GM12891 (cell line): ENCODE data around the gene PRRC2A.

Experiments
- PAX5 ChIP-seq: IDR thresholded peaks from 2 replicates; pipeline ENCODE4 v1.6.1; 2011; ENCODE audit warnings: low read length, moderate library complexity, mild to moderate bottlenecking; ENCODE audit not compliant: insufficient read depth, severe bottlenecking
- POLR2A ChIP-seq: IDR thresholded peaks from 2 replicates; pipeline ENCODE4 v1.6.1; 2011; ENCODE audit warnings: low read depth, low read length, control low read depth
- POLR2AphosphoS5 ChIP-seq: IDR thresholded peaks from 2 replicates; pipeline ENCODE4 v1.6.1; 2011; ENCODE audit warnings: low read depth, low read length, control low read depth
- SPI1 ChIP-seq: IDR thresholded peaks from 2 replicates; pipeline ENCODE4 v1.6.1; 2011; ENCODE audit warnings: low read depth, low read length, control low read depth
- TAF1 ChIP-seq: IDR thresholded peaks from 2 replicates; pipeline ENCODE4 v1.6.1; 2011; ENCODE audit warnings: low read depth, low read length, control low read depth

DNA sequence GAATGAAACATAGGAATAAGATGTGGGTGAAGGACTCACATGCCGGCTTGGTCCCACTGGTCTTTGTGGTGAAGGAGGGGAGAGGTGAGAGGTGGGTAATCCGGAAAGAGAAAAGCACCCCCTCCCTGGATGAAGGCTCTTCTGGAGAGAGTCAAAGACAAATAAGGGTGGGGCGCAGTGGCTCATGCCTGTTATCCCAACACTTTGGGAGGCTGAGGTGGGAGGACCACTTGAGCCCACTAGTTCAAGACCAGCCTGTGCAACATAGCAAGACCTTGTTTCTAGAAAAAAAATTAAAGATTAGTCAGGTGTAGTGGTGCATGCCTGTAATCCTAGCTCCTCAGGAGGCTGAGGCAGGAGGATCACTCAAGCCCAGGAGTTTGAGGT is 41.4 kb upstream of the PRRC2A start:
- TF ChIP-seq TAF1 (no peak), POLR2A (no peak), POLR2AphosphoS5 (no peak), PAX5 (no peak), SPI1 (no peak)
